GM18907 (cell line): ENCODE measurements around the gene SST.
"Not testable (repeated sequence)": the region's sequence is repeated elsewhere in the genome, so short reads cannot be mapped to it uniquely, and the experiment has no call there.

Source experiments
- ATAC-seq: cut with Tn5 transposase; IDR thresholded peaks from one replicate; pipeline ENCODE4 v1.9.1; 2021; ENCODE audit warnings: mild to moderate bottlenecking, moderate library complexity; ENCODE audit not compliant: unreplicated experiment

The SST gene

GRCh38 chr3:187684880-187685279, 14.7 kb upstream of the SST start:
- no peak for ATAC-seq

GRCh38 chr3:187684444-187684843, 14.2 kb upstream of the SST start:
- no peak for ATAC-seq

- ATAC-seq: not testable (repeated sequence)
Measured at GRCh38 chr3:187681756-187682155, 11.6 kb upstream of the SST start.

- ATAC-seq: peak; percentile 61
Measured at GRCh38 chr3:187679638-187680396, 9.6 kb upstream of the SST start.

- no peak for ATAC-seq
Measured at GRCh38 chr3:187678726-187679268, 8.6 kb upstream of the SST start.

- no peak for ATAC-seq
Measured at GRCh38 chr3:187677604-187678003, 7.4 kb upstream of the SST start.

- ATAC-seq: no peak
Measured at GRCh38 chr3:187673012-187673411, 2.8 kb upstream of the SST start.

GRCh38 chr3:187667526-187667925, 2.7 kb downstream of the SST start:
- no peak for ATAC-seq

- ATAC-seq: no peak
Measured at GRCh38 chr3:187665764-187666402, 4.3 kb downstream of the SST start.

- ATAC-seq: no peak
Measured at GRCh38 chr3:187665010-187665409, 5.2 kb downstream of the SST start.

GRCh38 chr3:187662848-187663409, 7.3 kb downstream of the SST start:
- no peak for ATAC-seq

- no peak for ATAC-seq
Measured at GRCh38 chr3:187661267-187661666, 8.9 kb downstream of the SST start.

- no peak for ATAC-seq
Measured at GRCh38 chr3:187651282-187651681, 18.9 kb downstream of the SST start.

GRCh38 chr3:187648177-187648576, 22.0 kb downstream of the SST start:
- peak; percentile 96 for ATAC-seq

- no peak for ATAC-seq
Measured at GRCh38 chr3:187646906-187647660, 23.1 kb downstream of the SST start.

- ATAC-seq: not testable (repeated sequence)
Measured at GRCh38 chr3:187645379-187645778, 24.8 kb downstream of the SST start.

GRCh38 chr3:187642861-187643260, 27.3 kb downstream of the SST start:
- no peak for ATAC-seq

- ATAC-seq: no peak
Measured at GRCh38 chr3:187641320-187642016, 28.7 kb downstream of the SST start.

GRCh38 chr3:187640569-187641059, 29.6 kb downstream of the SST start:
- no peak for ATAC-seq

- no peak for ATAC-seq
Measured at GRCh38 chr3:187639927-187640568, 30.1 kb downstream of the SST start.
